Nephron (organoid): Measurements from ENCODE around the gene NFATC2.

ENCODE experiments used
- H3K27ac Mint-ChIP-seq, 3 experiments: 2 replicates each; pipeline ENCODE4 v1.8.0; 2020; ENCODE audit warnings: mixed read lengths in 3 of 3, mild to moderate bottlenecking in 2 of 3, moderate library complexity in 1 of 3
- H3K27me3 Mint-ChIP-seq: 2 replicates; pipeline ENCODE4 v1.8.0; 2021; ENCODE audit warnings: low read depth, mild to moderate bottlenecking, moderate library complexity, mixed read lengths
- H3K36me3 Mint-ChIP-seq: 2 replicates; pipeline ENCODE4 v1.8.0; 2020; ENCODE audit warnings: low read depth, mixed read lengths
- H3K4me1 Mint-ChIP-seq: 2 replicates; pipeline ENCODE4 v1.8.0; 2020; ENCODE audit warnings: mixed read lengths
- H3K4me3 Mint-ChIP-seq, 3 experiments: 2 replicates each; pipeline ENCODE4 v1.8.0; 2020; ENCODE audit warnings: mild to moderate bottlenecking in 3 of 3, mixed read lengths in 3 of 3, moderate library complexity in 2 of 3
- H3K9me3 Mint-ChIP-seq: 2 replicates; pipeline ENCODE4 v1.8.0; 2020; ENCODE audit warnings: mixed read lengths
- CTCF ChIP-seq, 3 experiments: fragments of 200-600 bp; sonication (generic); IDR thresholded peaks; one replicate each; pipeline ENCODE4 v1.5.0; 2021; ENCODE audit warnings: antibody characterized with exemption in 3 of 3; ENCODE audit not compliant: unreplicated experiment in 3 of 3

Gene NFATC2

GRCh38 chr20:51497542-51498467 is 44.7 kb downstream of the NFATC2 start:
- TF ChIP-seq CTCF (IDR thresholded peaks at IDR 0.05; ENCODE audit: unreplicated experiment in 3 of 3) = no peak
- peaks cover 16% of the 10 kb centered on the region for H3K27me3 Mint-ChIP-seq
- H3K4me3 Mint-ChIP-seq = no peak overlapping the region
- H3K4me1 Mint-ChIP-seq = peaks cover 35% of the 10 kb centered on the region
- H3K9me3 Mint-ChIP-seq = no peaks in the 10 kb centered on the region
- peak overlapping the region; percentile 6 to 23 (median 14) for H3K27ac Mint-ChIP-seq
- H3K36me3 Mint-ChIP-seq = no peaks in the 10 kb centered on the region

- no peak for TF ChIP-seq CTCF (IDR thresholded peaks at IDR 0.05; ENCODE audit: unreplicated experiment in 3 of 3)
- H3K9me3 Mint-ChIP-seq = no peaks in the 10 kb centered on the region
- peaks cover 20% of the 10 kb centered on the region for H3K27me3 Mint-ChIP-seq
- no peak overlapping the region for H3K27ac Mint-ChIP-seq
- no peaks in the 10 kb centered on the region for H3K36me3 Mint-ChIP-seq
- peaks cover 44% of the 10 kb centered on the region for H3K4me1 Mint-ChIP-seq
- no peak overlapping the region for H3K4me3 Mint-ChIP-seq
Measured at GRCh38 chr20:51496964-51497363, 45.6 kb downstream of the NFATC2 start.

DNA sequence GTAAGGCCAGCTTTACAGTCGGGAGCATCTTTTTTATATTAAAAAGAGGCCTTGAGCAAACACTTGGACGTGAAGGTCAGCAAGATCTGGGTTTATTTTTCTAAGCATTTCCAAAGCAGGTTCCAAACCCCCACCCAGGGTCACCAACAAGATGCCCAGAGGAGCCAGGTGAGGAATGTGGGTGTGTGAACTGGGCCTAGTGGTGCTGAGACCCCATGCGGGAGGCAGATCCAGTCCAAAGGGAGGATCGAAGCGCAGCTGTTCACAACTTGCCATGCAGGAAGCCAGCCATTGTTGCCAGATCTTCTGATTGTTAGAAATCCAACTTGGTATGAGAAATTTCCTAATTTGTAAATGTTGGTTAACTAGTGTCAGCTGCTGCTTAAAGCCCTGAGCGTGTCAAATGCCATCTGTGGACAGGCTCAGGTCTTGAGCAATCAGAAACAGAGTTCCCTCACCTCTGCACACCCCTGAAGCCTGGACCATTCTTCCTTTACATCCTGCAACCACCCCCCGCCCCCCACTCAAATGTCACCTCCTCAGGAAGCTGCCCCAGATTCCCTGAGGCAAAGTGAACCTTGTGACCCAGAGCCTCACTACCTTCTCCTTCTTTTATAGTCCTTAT is 46.5 kb downstream of the NFATC2 start:
- Mint-ChIP-seq H3K4me1 (peaks cover 46% of the 10 kb centered on the region), H3K27me3 (peaks cover 25% of the 10 kb centered on the region), H3K9me3 (no peaks in the 10 kb centered on the region), H3K4me3 (no peak overlapping the region), H3K36me3 (no peaks in the 10 kb centered on the region), H3K27ac (peak overlapping the region in 2 of 3 experiments; percentile 56 to 94)
- no peak for TF ChIP-seq CTCF (IDR thresholded peaks at IDR 0.05; ENCODE audit: unreplicated experiment in 3 of 3)

GRCh38 chr20:51495291-51495690 is 47.2 kb downstream of the NFATC2 start:
- H3K4me3 Mint-ChIP-seq = no peak overlapping the region
- H3K27me3 Mint-ChIP-seq = peaks cover 27% of the 10 kb centered on the region
- H3K4me1 Mint-ChIP-seq = peaks cover 48% of the 10 kb centered on the region
- no peak for TF ChIP-seq CTCF (IDR thresholded peaks at IDR 0.05; ENCODE audit: unreplicated experiment in 3 of 3)
- peak overlapping the region in 2 of 3 experiments; percentile 31 to 94 for H3K27ac Mint-ChIP-seq
- H3K9me3 Mint-ChIP-seq = no peaks in the 10 kb centered on the region
- no peaks in the 10 kb centered on the region for H3K36me3 Mint-ChIP-seq

- peaks cover 51% of the 10 kb centered on the region for H3K4me1 Mint-ChIP-seq
- no peaks in the 10 kb centered on the region for H3K9me3 Mint-ChIP-seq
- H3K27ac Mint-ChIP-seq = peak overlapping the region in 2 of 3 experiments; percentile 31 to 94
- no peak for TF ChIP-seq CTCF (IDR thresholded peaks at IDR 0.05; ENCODE audit: unreplicated experiment in 3 of 3)
- no peaks in the 10 kb centered on the region for H3K36me3 Mint-ChIP-seq
- H3K27me3 Mint-ChIP-seq = peaks cover 35% of the 10 kb centered on the region
- H3K4me3 Mint-ChIP-seq = no peak overlapping the region
Measured at GRCh38 chr20:51494241-51495110, 48.0 kb downstream of the NFATC2 start.
